Stimulated activated CD8-positive, alpha-beta memory T cell treated with anti-CD3 and anti-CD28 coated beads, Interleukin-12 subunit alpha, Interleukin-12 subunit beta, amount 100 ng/mL, for 24 hours (primary cell): ENCODE data around the gene PPP2R1A.

Experiments used
- DNase-seq: peaks from one replicate; pipeline ENCODE4 v3.0.0-alpha.2; 2020; ENCODE audit errors: extremely low read depth

Gene PPP2R1A

DNA sequence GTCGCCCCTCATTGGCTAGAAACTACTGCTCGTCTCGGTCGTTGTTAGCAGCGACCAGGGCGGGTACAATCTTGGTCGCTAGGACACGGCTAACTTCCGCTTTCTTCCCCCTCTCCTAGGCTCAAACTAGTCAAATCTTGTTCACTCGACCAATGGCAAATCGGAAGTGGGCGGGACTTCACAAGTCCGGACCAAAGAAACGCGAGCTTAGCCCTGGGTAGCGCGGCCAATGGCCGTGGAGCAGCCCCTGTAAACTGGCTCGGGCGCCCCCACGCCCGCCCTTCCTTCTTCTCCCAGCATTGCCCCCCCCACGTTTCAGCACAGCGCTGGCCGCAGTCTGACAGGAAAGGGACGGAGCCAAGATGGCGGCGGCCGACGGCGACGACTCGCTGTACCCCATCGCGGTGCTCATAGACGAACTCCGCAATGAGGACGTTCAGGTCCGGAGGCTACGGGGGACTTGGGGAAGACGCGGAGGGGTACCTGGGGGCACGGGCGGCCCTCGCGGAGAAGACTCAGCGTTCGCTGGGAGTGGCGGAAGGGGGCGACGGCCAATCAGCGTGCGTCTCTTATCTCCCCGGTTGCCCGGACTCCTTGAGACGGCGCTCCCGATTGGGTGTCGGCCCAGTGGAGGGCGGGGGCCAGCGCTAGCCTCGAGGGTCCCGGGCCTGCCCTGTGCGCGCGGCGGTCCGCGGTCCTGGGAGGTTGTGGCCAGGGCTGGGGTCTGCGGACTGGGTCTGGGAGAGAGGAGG, at the start of gene PPP2R1A:
TSS of gene PPP2R1A (plus strand) at position 318 of the 752 bp plus-strand sequence. CDS start at position 363, 45 bp downstream.
- peak; percentile 97 for DNase-seq

- DNase-seq, result no peak
These were observed 48.6 kb upstream of the PPP2R1A start for GRCh38 chr19:52141203-52141602.

GRCh38 chr19:52142001-52142595, 47.8 kb upstream of the PPP2R1A start:
- no peak for DNase-seq

DNA sequence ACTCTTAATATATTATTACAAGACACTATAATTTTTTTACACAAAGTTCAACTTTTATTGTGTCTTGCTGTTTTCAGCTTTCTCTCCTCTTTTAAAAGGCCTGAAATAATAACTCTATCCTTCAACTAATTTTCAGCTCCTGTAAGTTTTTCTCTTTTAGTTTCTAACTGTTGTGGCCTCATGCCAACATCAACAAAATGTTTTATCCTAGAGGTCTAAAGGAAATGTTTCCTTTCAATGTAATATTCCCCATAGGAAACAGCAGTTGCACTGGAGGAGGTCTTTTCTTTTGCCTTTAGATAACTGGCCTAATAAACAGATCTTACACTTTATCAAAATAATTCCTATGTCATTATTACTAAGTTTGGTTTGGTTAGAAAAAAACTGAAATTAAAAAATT, 41.6 kb upstream of the PPP2R1A start:
- no peak for DNase-seq

DNA sequence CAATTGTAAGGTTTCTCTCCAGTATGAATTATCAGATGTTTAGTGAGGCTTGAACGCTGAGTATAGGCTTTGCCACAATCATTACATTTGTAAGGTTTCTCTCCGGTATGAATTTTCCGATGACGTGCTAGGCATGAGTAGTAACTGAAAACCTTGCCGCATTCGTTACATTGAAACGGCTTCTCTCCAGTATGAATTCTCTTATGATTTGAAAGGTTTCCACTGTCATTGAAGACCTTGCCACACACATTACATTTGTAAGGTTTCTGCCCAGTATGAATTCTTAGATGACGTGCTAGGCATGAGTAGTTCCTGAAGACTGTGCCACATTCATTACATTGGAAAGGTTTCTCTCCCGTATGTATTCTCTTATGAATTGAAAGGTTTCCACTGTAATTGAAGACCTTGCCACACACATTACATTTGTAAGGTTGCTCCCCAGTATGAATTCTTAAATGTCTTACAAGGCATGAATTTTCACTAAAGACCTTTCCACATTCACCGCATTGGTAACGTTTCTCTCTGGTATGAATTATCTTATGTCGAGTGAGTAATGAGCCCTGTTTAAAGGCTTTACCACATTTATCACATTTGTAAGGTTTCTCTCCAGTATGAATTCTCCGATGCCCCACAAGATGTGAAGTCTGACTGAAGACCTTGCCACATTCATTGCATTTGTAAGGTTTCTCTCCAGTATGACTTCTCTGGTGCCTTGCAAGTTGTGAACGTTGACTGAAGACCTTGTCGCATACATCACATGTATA, 34.1 kb upstream of the PPP2R1A start:
- DNase-seq, result no peak

DNA sequence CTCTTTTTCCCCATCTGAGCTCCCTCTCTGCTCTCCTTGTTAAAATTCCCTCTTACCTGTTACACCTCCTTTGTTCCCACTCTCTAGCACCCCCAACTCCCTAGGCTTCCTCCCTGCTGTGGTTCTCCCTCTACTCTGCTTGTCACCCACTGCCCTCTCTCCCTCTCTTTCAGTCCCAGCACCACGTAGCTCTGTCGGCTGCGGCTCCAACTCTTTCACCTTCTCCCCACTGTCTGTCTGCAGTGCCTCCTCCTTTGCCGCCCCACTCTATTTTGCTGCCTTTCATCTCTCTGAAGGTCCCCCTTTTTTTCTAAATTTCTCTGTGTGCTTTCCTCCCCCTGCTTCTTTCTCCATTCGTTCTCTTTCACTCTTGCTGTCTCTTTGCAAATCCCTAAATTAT, 19.5 kb upstream of the PPP2R1A start:
- no peak for DNase-seq

- no peak for DNase-seq
These were observed 19.0 kb upstream of the PPP2R1A start for GRCh38 chr19:52170863-52171320.

DNA sequence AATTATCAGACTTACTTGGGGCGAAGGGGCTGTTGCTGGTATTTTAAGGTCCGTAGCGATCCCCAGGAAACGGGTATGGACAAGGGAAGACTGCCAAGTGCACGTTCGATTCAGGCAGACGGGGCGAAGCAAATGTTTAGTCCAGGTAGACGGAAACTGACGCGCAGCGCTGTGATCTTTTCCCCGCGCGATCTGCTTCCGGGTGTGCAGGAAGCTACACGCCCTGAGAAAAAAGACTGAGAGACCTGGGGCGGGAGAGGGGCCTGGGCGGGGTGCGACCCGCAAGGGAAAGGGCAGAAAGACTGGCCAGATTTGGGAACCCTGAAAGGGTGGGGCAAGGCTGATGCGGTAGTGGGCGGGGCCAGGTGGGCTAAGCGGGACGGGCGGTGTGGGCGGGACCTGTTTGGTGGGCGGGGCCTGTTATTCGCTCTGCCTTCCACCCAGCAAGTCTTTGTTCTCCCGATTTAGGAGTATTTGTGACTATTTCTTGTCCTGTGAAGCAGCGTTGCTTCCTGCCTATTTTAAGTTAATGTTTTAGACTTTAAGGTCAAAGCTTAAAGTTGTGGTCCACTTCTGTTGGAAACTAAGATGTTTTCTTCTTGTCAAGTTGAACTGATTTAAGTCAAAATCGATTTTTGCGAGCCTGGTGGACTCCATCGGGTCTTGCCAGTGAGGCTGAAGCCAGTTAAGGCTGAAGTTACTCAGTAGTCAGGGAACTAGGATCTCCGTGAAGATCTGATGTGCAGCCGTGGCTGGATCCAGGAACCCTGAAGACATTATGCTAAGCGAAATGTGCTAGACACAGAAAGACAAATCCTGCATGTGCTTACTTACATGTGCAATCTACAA, 18.3 kb upstream of the PPP2R1A start, which contains the start of gene ZNF836:
TSS of gene ZNF836 (minus strand) at position 301 of the 849 bp plus-strand sequence. CDS start 3,549 bp downstream, outside the sequence.
- DNase-seq, result peak; percentile 71

- DNase-seq, result no peak
These were observed 17.5 kb upstream of the PPP2R1A start for GRCh38 chr19:52172347-52172746.

DNA sequence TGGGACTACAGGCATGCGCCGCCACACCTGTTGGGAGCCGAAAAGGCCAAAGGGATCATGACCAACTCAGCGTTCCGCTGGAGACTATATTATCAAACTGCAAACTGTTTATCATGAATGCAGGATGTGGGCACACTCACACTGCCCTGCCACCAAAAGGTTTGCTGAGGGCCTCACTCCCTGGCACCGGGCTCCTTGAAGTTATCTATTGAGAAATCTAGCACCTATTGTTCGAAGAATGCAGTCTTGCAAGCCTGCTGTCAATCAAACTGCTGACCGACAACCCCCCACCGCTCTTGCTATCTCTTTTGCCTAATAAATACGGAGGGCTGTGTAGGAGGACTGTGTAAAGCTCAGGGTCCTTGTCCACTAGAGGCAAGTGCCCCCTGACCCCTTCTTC, 13.3 kb upstream of the PPP2R1A start:
- DNase-seq, result no peak

DNA sequence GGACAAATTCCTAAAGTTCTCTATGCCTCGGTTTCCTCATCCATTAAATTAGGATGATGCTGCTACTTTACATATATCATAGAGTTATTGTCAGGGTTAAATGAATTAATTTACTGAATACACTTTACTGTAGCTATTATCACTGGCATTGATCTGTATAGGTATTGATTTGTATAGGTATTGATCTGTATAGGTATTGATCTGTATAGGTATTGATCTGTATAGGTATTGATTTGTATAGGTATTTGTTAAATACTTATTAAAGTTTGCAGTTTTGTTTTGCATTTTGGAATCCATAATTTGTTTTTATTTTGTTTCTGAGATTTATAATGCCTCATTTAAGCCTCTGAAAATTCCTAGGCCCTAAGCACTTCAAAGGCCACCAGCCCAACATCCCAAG, 2.4 kb upstream of the PPP2R1A start:
- DNase-seq, result no peak

GRCh38 chr19:52188822-52189734, 774 bp upstream of the PPP2R1A start:
- no peak for DNase-seq

DNA sequence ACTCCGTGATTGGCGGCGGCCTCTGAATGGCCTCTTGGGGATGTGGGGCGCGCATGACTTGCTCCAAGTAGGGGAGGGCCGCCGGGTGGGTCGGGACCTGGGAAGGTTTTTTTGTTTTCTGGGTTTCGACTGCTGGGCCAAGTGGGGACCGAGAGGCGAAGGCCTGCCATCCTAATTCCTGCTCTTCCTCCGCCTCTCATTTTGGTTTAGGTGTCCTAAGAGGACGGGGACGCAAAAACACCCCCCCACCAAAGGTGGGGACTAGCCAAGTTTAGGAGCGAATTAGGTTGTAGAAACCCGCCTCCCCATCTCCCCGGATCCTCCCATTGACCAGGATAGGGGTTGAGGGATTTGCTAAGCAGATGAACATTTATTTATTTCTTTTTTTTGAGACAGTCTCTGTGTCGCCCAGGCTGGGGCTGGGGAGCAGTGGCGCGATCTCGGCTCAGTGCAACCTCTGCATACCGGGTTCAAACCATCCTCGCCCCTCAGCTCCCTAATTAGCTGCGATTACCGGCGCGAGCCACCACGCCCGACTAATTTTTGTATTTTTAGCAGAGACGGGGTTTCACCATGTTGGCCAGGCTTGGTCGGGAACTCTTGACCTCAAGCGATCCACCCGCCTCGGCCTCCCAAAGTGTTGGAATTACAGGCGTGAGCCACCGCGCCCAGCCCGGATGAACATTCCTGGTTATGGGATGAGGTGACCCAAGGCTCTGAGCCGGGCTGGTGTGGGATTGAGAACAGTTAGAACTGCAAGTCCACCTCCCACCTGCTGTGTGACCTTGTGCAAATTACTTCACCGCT, 838 bp downstream of the PPP2R1A start:
- DNase-seq, result no peak

DNA sequence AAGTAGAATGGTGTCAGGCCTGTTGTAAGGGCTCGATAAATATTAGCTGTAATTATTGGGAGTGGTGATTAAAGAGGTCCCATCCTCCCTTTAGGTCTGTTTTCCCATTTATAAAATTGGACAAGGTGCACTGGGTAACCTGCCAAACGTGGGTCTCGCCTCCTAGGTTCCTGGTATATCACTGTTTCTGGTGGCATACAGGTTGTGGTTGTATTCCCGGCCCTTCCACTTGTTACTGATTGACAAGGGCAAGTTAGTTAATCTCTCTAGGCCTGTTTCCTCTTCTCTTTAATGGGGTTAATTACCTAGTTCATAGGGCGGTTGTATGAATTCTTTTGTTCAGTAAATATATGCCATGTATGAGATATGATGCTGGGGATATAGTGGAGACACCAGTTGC, 1.5 kb downstream of the PPP2R1A start:
- DNase-seq, result no peak

- DNase-seq, result no peak
These were observed 2.1 kb downstream of the PPP2R1A start for GRCh38 chr19:52191951-52192350.

DNA sequence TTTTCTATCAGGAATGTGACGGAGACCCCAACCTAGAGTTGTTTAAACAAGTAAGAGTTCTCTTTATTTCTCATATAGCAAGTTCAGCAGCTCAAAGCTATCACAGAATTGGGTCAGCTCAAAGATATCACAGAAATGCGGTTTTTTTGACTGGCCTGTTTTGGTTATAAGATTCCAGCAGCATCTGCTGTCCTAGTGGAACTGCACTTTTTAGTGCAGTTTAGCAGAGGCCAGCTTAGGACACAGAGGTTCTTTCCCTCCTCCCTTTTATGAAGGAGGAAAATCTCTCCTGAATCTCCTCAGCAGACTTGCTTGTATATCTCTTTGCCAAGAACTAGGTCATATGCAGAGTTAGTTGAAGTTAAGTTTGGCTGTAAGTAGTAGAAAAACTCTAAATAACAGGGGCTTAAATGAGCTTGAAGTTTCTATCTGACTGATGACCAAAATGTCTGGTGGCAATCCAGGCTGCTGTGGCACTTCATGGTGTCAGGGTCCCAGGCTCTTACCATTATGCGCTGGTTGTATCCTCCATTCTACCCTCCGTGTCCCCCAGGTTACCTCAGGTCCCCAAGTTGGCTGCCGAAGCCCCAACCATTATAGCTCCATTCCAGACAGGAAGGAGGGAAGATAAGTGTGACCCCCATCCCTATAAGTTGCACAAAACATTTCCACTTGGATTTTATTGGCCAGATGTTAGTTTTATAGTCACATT, 6.6 kb downstream of the PPP2R1A start:
- no peak for DNase-seq

GRCh38 chr19:52197964-52198363, 8.1 kb downstream of the PPP2R1A start:
- no peak for DNase-seq

- DNase-seq, result no peak
These were observed 8.8 kb downstream of the PPP2R1A start for GRCh38 chr19:52198678-52199077.

DNA sequence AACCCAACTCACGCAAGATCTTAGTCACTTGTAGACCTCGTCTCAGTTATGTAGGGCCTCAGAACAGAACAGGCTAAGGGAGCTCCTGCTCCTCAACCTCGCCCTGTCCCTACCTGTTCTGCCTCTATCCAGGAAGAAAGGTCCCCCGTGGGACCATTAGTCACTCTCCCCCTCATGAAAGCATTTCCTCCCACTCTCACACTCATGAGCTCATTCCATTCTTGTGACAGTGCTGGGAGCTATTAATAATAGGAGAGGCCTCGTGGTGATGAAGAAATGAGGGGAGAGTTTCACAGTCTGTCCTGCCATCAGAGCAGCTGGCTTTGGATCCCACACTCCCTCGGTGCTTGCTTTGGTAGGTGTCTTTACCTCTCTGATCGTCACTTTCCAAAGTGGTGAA, 10.2 kb downstream of the PPP2R1A start:
- DNase-seq, result no peak
